ACHN (cell line): ENCODE measurements around the gene HDAC8.
A peak's percentile ranks its signal among the peaks of the same experiment; 100 is the strongest.
"Not testable (repeated sequence)": the region's sequence is repeated elsewhere in the genome, so short reads cannot be mapped to it uniquely, and the experiment has no call there.

Source experiments
- DNase-seq: peaks from one replicate; pipeline ENCODE4 v3.0.0-alpha.2; 2015
- in situ Hi-C: cut with HindIII; loops from 2 replicates; pipeline ENCODE4 v1.10.0; 2017; ENCODE audit warnings: low sequenced_read_pairs, low pct_ligation_motif_present, low pct_unique_long_range_greater_than_20kb

HDAC8 gene

DNA sequence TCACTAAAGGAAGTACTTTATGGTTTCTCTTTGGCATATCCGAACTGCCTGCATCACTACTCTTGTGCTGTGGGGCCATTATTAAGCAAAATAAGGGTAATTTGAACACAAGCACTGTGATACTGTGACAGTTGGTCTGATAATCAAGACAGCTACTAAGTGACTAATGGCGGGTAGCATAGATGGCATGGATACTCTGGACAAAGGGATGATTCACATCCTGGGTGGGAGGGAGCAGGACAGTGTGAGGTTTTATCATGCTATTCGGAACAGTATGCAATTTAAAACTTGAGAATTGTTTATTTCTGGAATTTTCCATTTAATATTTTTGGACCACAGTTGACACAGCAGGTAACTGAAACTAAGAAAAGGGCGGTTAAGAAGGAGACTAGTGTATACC is 214.3 kb downstream of the HDAC8 start:
- DNase-seq = peak; percentile 6
- in situ Hi-C loops = no loop called here

DNA sequence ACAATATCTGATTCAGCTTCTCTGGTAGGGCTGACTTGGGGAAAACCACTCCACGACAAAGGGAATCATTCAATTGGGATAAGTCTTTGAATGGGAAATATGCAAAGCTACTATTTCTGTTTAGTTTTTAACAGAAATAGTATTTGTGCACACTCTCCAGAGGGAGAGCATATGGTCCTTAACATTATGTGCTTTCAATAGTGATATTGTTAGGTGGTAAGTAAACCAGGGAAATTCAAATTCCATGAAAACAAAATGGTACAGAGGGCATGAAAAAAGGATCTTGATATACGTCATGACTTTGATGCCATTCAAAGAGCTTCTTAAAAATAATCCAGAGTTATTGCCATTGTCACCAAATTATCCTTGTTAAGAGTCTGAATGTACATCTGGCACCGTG is 219.9 kb downstream of the HDAC8 start:
- in situ Hi-C loops = no loop called here
- no peak for DNase-seq

DNA sequence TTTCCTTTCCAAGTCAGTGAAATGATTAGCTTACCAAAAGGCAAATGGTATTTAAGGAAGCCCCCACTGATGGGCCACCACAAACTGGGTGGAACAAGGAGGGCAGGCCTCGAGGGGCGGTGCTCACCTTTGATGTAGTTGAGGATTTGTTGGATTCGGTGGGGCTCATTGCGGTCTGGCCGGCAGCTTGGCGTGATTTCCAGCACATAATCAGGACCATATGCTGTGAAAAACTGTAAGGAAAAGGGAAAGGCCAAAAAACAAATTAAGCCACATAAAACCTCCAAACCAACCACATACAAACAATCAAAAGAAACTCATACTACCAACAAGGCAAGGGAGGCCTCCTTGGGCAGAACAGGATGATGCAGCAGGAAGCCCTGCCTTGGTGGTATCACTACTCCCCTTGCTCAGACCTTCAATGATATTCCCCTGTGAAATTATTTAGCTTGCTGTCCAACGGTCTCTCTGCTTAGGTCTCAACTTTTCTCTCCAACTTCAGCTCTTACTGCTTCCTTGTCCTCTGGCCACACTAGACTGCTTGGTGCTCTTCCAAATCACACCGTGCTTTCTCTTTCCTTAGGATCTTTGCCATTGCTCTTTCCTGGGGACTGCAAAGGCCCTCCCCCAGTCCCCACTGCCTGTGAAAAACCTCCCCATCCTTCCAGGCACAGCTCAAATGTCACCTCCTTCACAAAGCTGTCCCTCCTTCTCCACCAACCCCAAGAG is 220.9 kb downstream of the HDAC8 start:
- in situ Hi-C loops = no loop called here
- DNase-seq = no peak

DNA sequence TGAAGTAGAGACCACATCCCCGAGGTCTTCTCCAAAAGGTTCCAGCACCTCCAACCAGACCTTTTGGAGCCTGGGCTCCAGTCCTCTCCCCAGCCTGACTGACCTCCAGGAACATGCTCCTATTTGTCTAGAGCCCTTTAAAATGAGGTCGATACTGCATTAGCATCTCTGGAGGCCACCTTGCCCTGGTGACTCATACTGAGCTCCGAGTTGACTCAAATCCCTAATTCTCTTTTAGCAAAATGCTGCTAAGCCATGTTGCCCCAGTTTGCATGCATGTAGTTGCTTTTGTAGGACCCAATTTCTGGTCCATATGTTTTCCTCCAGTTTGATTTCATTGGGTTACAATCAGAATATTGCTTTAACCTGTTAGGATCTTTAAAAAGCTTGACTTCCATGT is 223.5 kb downstream of the HDAC8 start:
- no peak for DNase-seq
- in situ Hi-C loops = no loop called here

DNA sequence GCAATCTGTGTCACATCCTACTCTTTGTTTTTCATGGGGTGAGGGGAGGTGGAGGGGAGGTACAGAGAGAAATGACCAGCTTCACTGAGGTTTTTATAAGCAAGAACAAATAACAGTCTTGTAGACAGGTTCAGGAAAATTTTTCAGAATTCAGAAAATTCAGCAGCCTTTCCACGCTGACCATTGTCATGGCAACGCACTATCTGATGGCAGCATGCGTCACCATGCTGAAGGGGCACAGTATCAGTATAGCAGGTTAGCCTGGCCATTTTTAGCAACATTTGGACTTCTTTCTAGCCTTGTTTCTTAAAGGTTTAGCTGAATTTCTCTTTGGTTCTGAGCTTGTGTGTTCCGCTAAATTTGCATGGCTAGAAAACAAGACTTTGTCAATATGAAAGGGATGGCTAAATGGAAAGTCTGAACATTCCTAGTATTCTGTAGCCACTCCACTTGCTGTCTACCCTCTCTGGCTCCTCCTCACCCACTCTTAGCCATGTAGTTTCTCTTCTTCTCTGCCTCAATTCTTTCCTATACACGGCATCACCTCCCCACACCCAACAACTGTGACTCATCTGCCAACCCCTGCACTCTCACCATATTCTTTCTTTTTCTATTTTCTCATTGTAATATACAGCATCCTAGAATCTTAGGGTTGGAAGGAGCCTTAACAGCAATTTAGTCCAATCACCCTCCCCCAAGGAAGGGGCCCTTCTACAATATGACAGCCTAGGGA is 224.2 kb downstream of the HDAC8 start:
- no peak for DNase-seq
- in situ Hi-C loops = no loop called here

DNA sequence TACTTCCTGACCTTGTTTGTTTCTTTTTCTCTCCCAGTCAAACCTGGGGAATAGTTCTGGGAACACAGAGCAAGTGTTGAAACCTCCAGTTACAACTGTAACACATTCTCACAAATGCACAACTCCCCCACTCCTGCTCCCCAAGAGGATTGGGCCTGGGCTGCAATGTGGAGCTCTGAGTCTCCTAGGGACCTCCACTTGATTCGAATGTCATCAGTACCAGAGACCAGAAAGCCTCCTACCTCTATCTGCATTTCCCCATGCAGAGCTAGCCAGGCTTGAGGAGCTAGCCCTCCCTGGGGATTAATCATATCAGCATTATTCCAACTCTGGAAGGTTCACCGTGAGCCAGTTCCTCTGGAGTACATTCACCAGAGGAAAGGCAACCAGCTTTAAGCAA is 225.3 kb downstream of the HDAC8 start:
- in situ Hi-C loops = no loop called here

DNA sequence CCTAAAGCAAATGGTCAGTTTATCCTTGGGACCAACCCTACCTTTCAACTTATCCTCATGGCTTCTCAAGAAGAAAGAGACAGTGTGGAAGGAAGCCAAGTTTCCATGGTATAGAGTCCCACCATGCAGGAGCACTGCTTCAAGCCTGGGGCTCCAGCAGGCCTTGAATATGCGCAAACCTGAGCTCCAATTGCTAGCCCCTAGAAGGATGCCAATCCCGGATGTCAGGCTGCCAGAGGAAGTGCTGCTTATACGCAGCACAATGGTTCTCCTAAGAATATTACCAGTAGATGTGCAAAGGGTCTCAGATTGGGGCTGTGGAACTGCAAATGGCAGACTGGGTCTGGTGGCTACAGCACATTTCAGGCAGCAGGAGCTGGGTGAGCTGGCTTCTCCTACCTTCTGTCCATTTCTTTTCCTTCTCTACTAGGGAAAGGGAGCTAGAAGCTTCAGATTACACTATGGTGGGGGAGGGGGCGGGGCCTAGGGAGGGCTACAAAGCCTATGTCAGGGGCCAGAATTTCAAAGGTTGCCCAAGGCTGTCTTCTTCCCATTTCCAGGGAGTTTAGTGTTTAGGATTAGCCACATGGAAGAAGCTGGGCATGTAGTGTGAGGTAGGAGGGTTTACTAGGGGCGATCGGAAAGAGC is 226.2 kb downstream of the HDAC8 start:
- no peak for DNase-seq
- in situ Hi-C loops = no loop called here

More for the DNA sequence above, 225.3 kb downstream of the HDAC8 start:
- DNase-seq = no peak

DNA sequence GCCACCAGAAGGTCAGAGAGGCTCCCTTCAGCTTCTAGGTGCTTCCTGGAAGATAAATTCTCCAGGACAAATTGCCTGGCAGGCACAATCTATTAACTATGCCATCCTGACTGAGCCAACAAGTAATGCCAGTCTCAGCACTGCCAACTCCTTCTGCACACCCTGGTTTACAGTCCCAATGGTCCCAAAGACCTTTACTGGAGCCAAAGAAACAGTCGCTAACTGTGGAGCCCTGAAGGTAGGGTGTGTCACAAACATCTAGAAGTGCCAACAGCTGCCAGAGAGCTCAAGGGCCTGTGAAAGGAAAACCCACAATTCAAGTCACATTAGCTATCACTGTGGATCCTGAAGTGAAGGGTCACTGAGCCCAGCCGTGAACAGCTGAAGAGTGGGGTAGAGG is 232.0 kb downstream of the HDAC8 start:
- DNase-seq = no peak
- in situ Hi-C loops = no loop called here

DNA sequence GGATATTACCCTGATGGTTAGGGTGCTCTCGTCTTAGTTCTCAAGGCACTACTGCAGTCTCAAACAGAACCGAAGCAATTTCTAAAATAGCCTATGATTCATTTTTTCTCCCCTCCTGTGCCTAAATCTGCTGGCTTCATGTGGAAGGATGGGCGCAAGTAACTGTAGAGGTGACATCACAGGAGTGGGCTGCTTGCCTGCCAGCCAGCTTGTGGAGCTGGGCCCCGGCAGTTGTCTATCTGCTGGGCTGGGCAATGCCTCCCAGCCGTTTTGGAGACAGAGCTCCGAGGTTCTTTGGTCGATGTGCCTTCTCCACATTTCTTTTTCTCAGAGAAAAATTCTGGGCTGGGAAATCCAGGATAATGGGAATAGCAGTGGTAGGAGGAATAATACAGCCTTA is 232.6 kb downstream of the HDAC8 start:
- in situ Hi-C loops = no loop called here
- DNase-seq = no peak

DNA sequence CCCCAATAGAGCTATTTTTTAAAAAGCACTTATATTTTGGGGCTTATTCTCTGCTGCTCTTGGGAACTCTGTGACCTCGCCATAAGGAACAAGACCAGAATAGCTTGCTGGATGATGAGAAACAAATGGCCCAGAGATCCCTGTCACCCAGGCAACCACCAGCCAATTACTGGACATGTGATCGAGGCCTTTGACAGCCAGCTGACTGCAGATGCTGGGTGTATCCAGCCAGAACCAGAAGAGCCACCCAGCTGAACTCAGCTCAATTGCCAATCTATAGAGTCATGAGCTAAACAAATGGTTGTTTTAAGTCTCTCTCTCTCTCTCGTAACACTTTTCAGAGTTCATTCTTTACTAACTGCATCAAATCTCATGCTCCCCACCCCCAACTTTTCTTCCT is 242.5 kb downstream of the HDAC8 start:
- in situ Hi-C loops = no loop called here
- DNase-seq = no peak

DNA sequence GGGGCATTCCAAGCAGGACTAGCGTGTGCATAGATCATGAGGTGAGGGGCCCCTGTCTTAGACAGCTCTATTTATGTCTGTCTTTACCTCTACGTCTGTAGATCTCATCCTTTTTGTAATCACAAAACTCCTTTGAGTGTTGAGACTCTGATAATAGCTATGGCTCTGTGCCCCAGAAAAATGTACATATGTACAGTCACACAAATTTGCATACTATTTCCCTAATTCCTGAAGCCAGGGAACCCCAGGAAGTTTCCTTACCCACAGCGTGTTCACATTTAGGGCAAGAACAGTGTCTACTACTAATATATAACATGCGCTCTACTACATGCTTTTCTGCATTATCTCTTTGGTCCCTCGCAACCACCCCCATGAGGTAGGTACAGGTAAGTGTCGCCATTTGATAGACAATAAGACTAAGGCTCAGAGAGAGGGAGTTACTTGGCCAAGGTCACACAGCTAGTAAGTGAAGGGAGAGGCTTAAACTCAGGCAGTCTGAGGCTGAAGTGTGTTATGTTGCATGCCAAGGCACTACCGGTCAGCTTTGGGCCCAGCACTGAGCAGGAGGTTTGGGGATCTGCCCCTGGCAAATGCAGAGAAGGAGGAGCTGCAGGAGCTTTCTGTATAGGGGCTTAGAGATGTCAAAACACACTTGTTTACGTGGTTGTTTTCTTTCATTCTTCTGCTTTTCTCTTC is 245.9 kb downstream of the HDAC8 start:
- no peak for DNase-seq
- in situ Hi-C loops = no loop called here

DNA sequence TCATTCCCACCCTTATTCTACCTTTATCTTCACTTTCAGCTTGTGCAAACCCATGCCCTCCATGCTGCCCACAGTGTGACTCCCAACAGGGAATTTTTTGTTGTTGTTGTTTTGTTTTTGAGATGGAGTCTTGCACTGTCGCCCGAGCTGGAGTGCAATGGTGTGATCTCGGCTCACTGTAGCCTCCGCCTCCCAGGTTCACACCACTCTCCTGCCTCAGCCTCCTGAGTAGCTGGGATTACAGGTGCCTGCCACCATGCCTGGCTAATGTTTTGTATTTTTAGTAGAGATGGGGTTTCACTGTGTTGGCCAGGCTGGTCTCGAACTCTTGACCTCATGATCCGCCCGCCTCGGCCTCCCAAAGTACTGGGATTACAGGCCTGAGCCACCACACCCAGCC is 253.0 kb downstream of the HDAC8 start:
- in situ Hi-C loops, DNase-seq: not testable (repeated sequence)

DNA sequence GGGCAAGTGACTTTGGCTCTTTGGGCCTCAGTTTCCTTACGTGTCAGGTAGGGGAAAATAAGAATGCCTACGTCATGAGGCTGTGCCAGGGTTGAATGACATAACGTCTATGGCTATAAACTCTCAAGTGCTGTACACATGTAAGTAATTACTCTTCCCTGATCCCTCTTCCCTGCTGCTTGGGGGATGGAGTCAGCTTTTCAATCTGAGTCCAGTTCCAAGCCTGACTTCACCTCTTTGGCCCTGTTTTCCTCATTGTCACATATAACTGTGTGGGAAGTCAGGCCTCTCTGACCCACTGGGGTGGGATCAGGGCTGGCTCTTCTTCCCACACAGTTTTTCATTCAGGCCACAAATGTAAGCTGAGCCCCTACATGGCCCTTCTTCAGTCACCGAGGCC is 255.5 kb downstream of the HDAC8 start:
- no peak for DNase-seq
- in situ Hi-C loops = no loop called here

DNA sequence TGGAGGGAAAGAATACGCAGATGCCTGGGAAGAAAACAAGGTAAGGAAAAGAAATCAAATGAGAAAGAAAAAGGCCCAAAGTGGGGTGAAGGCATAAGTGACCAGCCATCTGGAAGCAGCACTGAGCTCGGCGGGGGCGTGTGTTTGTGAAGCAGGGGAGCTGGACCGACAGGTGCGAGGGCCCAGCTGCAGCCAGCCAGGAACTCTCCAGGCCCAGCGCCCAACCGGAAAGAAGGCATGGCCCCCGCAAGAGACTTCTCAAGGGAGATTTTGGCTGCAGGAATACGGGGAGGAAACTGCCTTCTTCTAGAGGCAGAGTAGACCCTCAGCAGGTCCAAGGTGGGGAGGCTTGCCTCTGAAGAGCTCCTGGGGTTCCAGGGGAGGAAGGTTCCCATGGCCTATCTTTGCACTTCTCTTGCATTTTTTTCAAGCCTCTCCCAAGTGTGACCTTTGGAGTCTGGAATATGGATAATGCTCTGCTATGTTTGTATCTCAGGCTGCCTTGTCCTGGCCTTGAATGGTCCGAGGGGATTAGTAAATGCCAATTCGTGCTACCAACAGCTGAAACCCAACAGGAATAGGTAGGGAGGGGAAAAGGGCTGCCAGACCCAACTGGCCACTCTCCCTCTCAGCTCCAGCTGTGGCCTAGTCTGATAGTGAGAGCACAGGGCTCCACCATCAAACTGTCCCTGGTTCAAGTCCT is 256.1 kb downstream of the HDAC8 start:
- in situ Hi-C loops = no loop called here
- no peak for DNase-seq

DNA sequence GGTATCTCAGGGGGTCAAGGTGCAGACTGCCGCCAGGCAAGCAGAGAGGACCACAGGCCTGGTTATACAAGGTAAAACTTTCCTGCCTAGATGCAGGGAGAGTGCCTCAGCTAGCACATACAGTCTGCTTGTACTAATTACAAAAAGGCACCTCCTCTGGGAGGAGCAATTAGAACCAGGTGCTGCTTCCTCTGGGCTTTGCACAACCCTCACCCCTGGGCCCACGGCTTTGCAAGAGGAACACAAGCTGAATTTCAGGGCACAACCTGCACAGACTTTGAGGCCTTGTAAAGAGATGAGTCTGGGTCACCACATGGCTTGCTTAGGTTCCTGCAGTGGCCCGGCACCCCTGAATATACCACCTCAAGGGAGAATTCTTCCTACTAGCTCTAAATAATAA is 257.8 kb downstream of the HDAC8 start:
- in situ Hi-C loops = no loop called here
- DNase-seq = no peak

DNA sequence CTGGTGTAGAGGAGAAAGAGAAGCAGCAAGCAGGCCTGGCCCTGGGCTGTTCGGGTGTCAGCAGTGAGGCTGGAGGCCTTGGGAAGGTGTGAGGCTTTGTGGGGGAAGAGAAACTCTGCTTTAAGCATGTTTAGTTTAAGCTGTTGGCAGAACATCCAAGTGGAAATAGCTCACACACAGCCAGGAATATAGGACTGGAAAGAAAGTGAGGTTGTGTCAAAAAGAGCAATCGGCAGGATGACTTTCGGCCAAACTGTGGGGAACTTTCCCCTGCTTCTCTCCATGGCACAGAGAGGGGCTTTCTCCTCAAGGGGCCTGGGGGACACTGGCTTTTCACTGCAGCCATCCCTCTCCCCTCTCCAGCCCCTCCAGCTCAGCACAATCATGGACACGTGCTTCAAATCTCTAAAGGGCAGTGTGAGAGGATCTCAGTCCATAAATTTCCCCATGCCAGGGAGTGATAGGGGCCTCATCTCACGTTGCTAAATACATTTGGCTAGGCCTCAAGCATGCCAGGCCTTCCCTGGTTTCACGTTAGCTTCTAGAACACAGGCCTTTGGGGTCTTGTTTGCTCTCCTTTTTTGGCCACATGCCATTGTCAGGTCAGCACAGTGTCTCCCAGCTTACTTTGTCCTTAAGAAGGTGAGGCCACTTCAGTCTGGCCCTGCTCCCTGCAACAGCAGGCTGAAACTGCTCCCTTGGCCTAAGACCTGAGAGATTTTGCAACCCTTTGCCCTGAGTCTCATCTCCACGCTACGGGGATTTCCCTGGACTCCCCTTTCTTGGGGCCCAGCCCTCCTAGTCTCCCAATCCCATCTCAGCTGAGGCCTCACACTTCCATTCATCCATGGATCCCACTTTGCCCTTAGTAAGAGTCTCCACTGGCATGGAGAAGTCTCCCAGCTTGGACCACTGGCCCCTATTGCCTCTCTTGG is 258.7 kb downstream of the HDAC8 start:
- in situ Hi-C loops = no loop called here
- DNase-seq = no peak

DNA sequence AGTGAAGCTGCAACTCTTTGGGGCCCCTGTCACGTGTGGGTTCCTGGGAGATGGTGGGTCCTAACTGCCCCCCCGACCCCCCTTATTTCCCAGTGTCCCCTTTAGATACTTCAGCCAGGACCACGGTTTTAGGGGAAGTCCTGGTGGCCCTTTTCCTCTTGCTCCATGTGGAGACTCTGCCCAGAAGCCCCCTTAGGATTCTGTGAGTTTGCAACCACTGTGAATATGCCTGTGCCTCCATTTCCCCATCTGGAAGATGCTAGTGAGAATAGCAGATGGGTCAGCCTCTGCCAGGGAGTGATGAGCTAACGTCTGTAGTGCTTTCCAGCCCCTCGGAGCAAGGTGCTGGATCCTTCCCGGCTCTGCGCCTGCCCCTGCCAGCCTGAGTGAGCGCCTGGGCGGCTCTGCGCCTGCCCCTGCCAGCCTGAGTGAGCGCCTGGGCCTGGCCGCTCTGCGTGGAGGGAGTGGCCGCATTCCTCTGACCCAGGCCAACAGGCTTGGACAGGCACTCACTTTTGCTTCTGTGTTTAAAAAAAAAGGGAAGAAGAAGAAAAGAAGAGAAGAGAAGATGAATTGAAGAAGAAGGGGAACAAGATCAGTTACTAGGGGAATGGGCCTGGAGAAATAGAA is 260.2 kb downstream of the HDAC8 start:
- in situ Hi-C loops = no loop called here
- no peak for DNase-seq
